HG03342 (cell line): ENCODE measurements around the gene SPEG.

ENCODE experiments used
- ATAC-seq: cut with Tn5 transposase; IDR thresholded peaks from one replicate; pipeline ENCODE4 v1.9.1; 2021; ENCODE audit warnings: mild to moderate bottlenecking, moderate library complexity; ENCODE audit not compliant: unreplicated experiment

The SPEG gene

GRCh38 chr2:219475697-219476651 lies 41.3 kb downstream of the SPEG start:
- ATAC-seq, result peak; percentile 63

GRCh38 chr2:219476652-219477151 lies 42.1 kb downstream of the SPEG start:
- no peak for ATAC-seq

GRCh38 chr2:219477179-219477578 lies 42.5 kb downstream of the SPEG start:
- no peak for ATAC-seq

- ATAC-seq, result no peak
These were observed 43.2 kb downstream of the SPEG start for GRCh38 chr2:219477815-219478214.

GRCh38 chr2:219478916-219479315 lies 44.3 kb downstream of the SPEG start:
- ATAC-seq, result no peak

GRCh38 chr2:219480004-219480403 lies 45.4 kb downstream of the SPEG start:
- ATAC-seq, result no peak

GRCh38 chr2:219482674-219483405 lies 48.2 kb downstream of the SPEG start:
- no peak for ATAC-seq

DNA sequence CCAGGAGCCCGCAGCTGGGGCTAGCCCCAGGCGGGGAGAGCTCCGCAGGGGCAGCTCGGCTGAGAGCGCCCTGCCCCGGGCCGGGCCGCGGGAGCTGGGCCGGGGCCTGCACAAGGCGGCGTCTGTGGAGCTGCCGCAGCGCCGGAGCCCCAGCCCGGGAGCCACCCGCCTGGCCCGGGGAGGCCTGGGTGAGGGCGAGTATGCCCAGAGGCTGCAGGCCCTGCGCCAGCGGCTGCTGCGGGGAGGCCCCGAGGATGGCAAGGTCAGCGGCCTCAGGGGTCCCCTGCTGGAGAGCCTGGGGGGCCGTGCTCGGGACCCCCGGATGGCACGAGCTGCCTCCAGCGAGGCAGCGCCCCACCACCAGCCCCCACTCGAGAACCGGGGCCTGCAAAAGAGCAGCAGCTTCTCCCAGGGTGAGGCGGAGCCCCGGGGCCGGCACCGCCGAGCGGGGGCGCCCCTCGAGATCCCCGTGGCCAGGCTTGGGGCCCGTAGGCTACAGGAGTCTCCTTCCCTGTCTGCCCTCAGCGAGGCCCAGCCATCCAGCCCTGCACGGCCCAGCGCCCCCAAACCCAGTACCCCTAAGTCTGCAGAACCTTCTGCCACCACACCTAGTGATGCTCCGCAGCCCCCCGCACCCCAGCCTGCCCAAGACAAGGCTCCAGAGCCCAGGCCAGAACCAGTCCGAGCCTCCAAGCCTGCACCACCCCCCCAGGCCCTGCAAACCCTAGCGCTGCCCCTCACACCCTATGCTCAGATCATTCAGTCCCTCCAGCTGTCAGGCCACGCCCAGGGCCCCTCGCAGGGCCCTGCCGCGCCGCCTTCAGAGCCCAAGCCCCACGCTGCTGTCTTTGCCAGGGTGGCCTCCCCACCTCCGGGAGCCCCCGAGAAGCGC lies 49.1 kb downstream of the SPEG start:
- ATAC-seq, result no peak

- ATAC-seq, result no peak
These were observed 49.9 kb downstream of the SPEG start for GRCh38 chr2:219484343-219485200.

DNA sequence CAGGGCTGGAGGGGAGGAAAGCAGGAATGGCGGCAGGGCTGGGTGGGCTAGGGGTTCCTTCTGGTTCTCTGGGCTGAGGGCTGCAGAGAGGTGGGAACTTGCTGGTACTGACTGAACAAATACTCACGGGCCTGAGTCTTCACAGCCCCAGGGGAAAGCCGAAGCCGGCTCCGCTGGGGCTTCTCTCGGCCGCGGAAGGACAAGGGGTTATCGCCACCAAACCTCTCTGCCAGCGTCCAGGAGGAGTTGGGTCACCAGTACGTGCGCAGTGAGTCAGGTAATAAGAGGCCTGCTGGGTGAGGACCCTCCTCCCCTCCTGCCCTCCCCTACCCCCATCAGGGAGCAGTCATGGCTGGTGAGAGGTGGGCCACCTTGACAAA lies 50.5 kb downstream of the SPEG start:
- no peak for ATAC-seq

GRCh38 chr2:219486380-219486959 lies 51.8 kb downstream of the SPEG start:
- no peak for ATAC-seq

DNA sequence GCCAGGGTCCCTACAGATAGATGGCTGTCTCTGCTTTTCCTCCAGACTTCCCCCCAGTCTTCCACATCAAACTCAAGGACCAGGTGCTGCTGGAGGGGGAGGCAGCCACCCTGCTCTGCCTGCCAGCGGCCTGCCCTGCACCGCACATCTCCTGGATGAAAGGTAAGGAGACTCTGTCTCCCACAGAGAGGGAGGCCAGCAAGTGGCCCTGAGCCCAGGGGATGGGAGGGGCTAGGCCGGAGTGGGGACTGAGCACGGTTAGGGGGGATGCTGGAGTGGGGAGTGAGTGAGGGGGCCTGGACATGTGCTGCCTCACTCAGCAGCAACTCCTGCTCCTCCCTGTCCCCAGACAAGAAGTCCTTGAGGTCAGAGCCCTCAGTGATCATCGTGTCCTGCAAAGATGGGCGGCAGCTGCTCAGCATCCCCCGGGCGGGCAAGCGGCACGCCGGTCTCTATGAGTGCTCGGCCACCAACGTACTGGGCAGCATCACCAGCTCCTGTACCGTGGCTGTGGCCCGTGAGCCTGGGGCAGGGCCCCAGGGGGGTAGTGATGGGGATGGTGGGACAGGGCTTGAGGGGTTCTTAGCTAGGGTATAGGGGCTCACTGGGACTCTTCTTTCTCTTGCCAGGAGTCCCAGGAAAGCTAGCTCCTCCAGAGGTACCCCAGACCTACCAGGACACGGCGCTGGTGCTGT lies 53.7 kb downstream of the SPEG start:
- no peak for ATAC-seq

DNA sequence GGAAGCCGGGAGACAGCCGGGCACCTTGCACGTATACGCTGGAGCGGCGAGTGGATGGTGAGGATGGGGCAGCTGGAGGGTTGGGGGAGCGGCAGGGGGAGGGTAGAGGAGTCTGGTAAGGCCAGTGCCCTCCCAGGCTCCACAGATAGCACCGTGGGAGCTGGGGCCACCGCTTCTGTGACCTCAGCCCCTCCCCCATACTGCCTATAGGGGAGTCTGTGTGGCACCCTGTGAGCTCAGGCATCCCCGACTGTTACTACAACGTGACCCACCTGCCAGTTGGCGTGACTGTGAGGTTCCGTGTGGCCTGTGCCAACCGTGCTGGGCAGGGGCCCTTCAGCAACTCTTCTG lies 54.2 kb downstream of the SPEG start:
- ATAC-seq, result no peak

DNA sequence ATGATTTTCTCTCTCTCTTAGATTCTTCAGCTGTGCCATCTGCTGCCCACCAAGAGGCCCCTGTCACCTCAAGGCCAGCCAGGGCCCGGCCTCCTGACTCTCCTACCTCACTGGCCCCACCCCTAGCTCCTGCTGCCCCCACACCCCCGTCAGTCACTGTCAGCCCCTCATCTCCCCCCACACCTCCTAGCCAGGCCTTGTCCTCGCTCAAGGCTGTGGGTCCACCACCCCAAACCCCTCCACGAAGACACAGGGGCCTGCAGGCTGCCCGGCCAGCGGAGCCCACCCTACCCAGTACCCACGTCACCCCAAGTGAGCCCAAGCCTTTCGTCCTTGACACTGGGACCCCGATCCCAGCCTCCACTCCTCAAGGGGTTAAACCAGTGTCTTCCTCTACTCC lies 54.7 kb downstream of the SPEG start:
- no peak for ATAC-seq

DNA sequence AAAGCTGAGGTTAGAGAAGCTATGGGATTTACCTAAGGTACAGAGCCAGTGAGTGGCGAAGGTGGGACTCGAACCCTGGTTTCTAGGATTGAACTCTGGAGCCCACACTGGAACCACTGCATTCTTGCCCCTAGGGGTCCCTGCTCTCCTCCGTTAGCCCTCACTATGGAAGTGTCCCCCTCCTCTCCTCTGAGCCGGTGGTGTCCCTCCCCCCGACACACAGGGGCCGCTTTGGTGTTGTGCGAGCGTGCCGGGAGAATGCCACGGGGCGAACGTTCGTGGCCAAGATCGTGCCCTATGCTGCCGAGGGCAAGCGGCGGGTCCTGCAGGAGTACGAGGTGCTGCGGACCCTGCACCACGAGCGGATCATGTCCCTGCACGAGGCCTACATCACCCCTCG lies 55.5 kb downstream of the SPEG start:
- ATAC-seq, result no peak

- ATAC-seq, result no peak
These were observed 56.0 kb downstream of the SPEG start for GRCh38 chr2:219490600-219491130.

DNA sequence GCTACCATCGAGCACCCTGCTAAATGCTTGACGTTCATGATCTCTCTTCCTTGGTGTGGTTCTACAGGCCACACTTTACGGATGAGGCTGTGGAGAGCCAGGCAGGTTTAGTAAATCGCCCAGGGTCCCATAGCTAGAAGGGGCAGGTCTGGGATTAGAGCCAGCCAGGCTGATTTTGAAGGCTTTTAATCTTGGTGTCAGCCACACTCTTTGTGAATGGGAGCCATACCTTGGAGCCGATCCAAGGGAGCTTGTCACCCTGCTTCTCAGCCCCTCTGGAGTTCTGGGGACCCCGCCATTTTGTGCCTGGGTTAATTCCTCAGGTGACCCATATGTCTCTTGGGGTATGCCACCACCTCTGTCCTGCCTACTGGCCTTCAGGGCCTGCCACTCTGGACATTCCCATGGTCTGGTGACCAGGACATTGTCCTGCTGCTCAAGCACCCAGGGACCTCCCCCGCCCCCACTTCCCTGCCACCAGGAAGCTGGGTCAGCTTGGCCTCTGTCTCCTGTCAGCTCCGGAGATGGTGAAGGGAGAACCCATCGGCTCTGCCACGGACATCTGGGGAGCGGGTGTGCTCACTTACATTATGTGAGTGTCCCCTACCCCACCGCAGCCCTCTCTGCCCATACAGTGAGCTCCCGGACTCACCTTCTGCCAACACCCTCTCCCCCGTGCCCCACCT lies 56.8 kb downstream of the SPEG start:
- no peak for ATAC-seq

GRCh38 chr2:219492575-219492974 lies 57.9 kb downstream of the SPEG start:
- no peak for ATAC-seq
